Endodermal cell (in vitro differentiated cells): Measurements from ENCODE around the gene TLL1. TPM values are rescaled to one million over a fixed set of nuclear protein-coding genes. Genes with fewer than 3 reads are reported as not detected.

Experiments
- DNase-seq: peaks from one replicate; pipeline ENCODE4 v3.0.0-alpha.2; 2017
- H3K27ac ChIP-seq: 2 replicates; pipeline ENCODE4 v1.5.1; 2013; ENCODE audit warnings: mild to moderate bottlenecking, low read depth, low read length, moderate library complexity
- H3K27me3 ChIP-seq: 2 replicates; pipeline ENCODE4 v1.6.1; 2013; ENCODE audit warnings: mild to moderate bottlenecking, low read length, moderate library complexity; ENCODE audit not compliant: insufficient read depth, control insufficient read depth, poor library complexity, severe bottlenecking
- H3K36me3 ChIP-seq: 2 replicates; pipeline ENCODE4 v1.7.0; 2013; ENCODE audit warnings: mild to moderate bottlenecking, low read length, moderate library complexity; ENCODE audit not compliant: control insufficient read depth, insufficient read depth
- H3K4me1 ChIP-seq: one replicate; pipeline ENCODE4 v1.7.0; 2013; ENCODE audit warnings: low read length; ENCODE audit not compliant: control insufficient read depth, insufficient read depth
- H3K4me3 ChIP-seq: 2 replicates; pipeline ENCODE4 v1.5.1; 2013; ENCODE audit warnings: mild to moderate bottlenecking, low read length, moderate library complexity
- H3K9ac ChIP-seq: 2 replicates; pipeline ENCODE4 v1.6.1; 2013; ENCODE audit warnings: mild to moderate bottlenecking, low read length, moderate library complexity; ENCODE audit not compliant: poor library complexity, severe bottlenecking; ENCODE audit errors: extremely low read depth
- H3K9me3 ChIP-seq: 2 replicates; pipeline ENCODE4 v1.6.1; 2013; ENCODE audit warnings: mild to moderate bottlenecking, low read length, moderate library complexity; ENCODE audit not compliant: control insufficient read depth
- H3K27ac Mint-ChIP-seq: 2 replicates; pipeline ENCODE4 v1.8.0; 2020; ENCODE audit warnings: mixed read lengths
- H3K27me3 Mint-ChIP-seq: 2 replicates; pipeline ENCODE4 v1.8.0; 2021; ENCODE audit warnings: mild to moderate bottlenecking, mixed read lengths; ENCODE audit not compliant: insufficient read depth
- H3K36me3 Mint-ChIP-seq: 2 replicates; pipeline ENCODE4 v1.8.0; 2020; ENCODE audit warnings: low read depth, mixed read lengths
- H3K4me1 Mint-ChIP-seq: 2 replicates; pipeline ENCODE4 v1.8.0; 2020; ENCODE audit warnings: mixed read lengths
- H3K4me3 Mint-ChIP-seq: 2 replicates; pipeline ENCODE4 v1.8.0; 2020; ENCODE audit warnings: mild to moderate bottlenecking, moderate library complexity, mixed read lengths
- H3K9me3 Mint-ChIP-seq: 2 replicates; pipeline ENCODE4 v1.8.0; 2020; ENCODE audit warnings: mild to moderate bottlenecking, mixed read lengths
- CTCF ChIP-seq: fragments of 200-600 bp; sonication (generic); conservative IDR thresholded peaks from 2 replicates; pipeline ENCODE4 v1.5.0; 2021; ENCODE audit warnings: antibody characterized with exemption, mild to moderate bottlenecking
- WGBS, 2 experiments: methylation state at CpG; one replicate each; pipeline versions ENCODE4 v1.1.5 to v1.1.7; 2013; ENCODE audit warnings: missing lambda C conversion rate in 2 of 2, mixed read lengths in 1 of 2; ENCODE audit not compliant: insufficient coverage in 1 of 2, insufficient read length in 1 of 2; 5-methylcytosine and 5-hydroxymethylcytosine counted together
- total RNA-seq, 2 donors: library from RNA; stranded (reverse); fragmentation: NEBNext Ultra II Directional in 1 of 2; extraction: Animal tissue kit (Norgen Biotek cat#: 25700) in 1 of 2; gene quantifications; 2 replicates in 1 of 2; 3 replicates in 1 of 2; pipeline ENCODE4 v1.2.1, GENCODE V29; 2021

Gene TLL1
- total RNA-seq, 2 donors from 2014 or later, result 0.18 to 3.8 TPM

GRCh38 chr4:165986956-165987698 lies 114.1 kb downstream of the TLL1 start:
- WGBS, 2 experiments, result 80 to 96% methylated on average over 4 to 5 of the region's 5 CpGs
- Histone ChIP-seq H3K9me3 (no peaks in the 10 kb centered on the region), H3K9ac (no peak overlapping the region), H3K27ac (no peak overlapping the region), H3K27me3 (no peaks in the 10 kb centered on the region), H3K36me3 (no peaks in the 10 kb centered on the region), H3K4me1 (no peaks in the 10 kb centered on the region), H3K4me3 (no peak overlapping the region)
- no peaks in the 10 kb centered on the region for H3K9me3 Mint-ChIP-seq
- no peak for DNase-seq
- no peak for TF ChIP-seq CTCF
- H3K27ac Mint-ChIP-seq, result no peak overlapping the region
- H3K4me3 Mint-ChIP-seq, result no peak overlapping the region
- no peaks in the 10 kb centered on the region for H3K27me3 Mint-ChIP-seq
- no peaks in the 10 kb centered on the region for H3K36me3 Mint-ChIP-seq
- H3K4me1 Mint-ChIP-seq, result no peaks in the 10 kb centered on the region

- Mint-ChIP-seq H3K36me3 (no peaks in the 10 kb centered on the region), H3K27me3 (no peaks in the 10 kb centered on the region), H3K27ac (no peak overlapping the region), H3K4me3 (no peak overlapping the region), H3K9me3 (no peaks in the 10 kb centered on the region), H3K4me1 (no peaks in the 10 kb centered on the region)
- DNase-seq, result no peak
- no peaks in the 10 kb centered on the region for H3K4me1 ChIP-seq
- no peak for TF ChIP-seq CTCF
- no peak overlapping the region for H3K9ac ChIP-seq
- no peak overlapping the region for H3K27ac ChIP-seq
- no peaks in the 10 kb centered on the region for H3K36me3 ChIP-seq
- no peaks in the 10 kb centered on the region for H3K27me3 ChIP-seq
- H3K4me3 ChIP-seq, result no peak overlapping the region
- no peaks in the 10 kb centered on the region for H3K9me3 ChIP-seq
- WGBS, 2 experiments, result 89 to 95% methylated on average over 2 to 3 of the region's 4 CpGs
These were observed 118.5 kb downstream of the TLL1 start for GRCh38 chr4:165991325-165992180.

- H3K9me3 Mint-ChIP-seq, result no peaks in the 10 kb centered on the region
- H3K4me1 ChIP-seq, result no peaks in the 10 kb centered on the region
- H3K9me3 ChIP-seq, result no peaks in the 10 kb centered on the region
- no peak for DNase-seq
- 90% methylated on average over 1 of the region's 1 CpG; no CpG with 5 or more reads in 1 of the 2 experiments for WGBS, 2 experiments
- no peak overlapping the region for H3K4me3 Mint-ChIP-seq
- H3K27me3 ChIP-seq, result no peaks in the 10 kb centered on the region
- H3K36me3 Mint-ChIP-seq, result no peaks in the 10 kb centered on the region
- TF ChIP-seq CTCF, result no peak
- no peak overlapping the region for H3K27ac ChIP-seq
- no peak overlapping the region for H3K4me3 ChIP-seq
- H3K9ac ChIP-seq, result no peak overlapping the region
- no peaks in the 10 kb centered on the region for H3K36me3 ChIP-seq
- H3K27ac Mint-ChIP-seq, result no peak overlapping the region
- H3K27me3 Mint-ChIP-seq, result no peaks in the 10 kb centered on the region
- H3K4me1 Mint-ChIP-seq, result no peaks in the 10 kb centered on the region
These were observed 119.2 kb downstream of the TLL1 start for GRCh38 chr4:165992283-165992682.
